Stimulated activated memory B cell treated with anti-CD40 and anti-IgM and Interleukin-4, amounts not matched to agents 10 μg/mL and 1 μg/mL and 100 μg/mL, for 72 hours (primary cell): Measurements from ENCODE around the gene GLRX.
"Not testable (repeated sequence)": the region's sequence is repeated elsewhere in the genome, so short reads cannot be mapped to it uniquely, and the experiment has no call there.

Experiments
- ATAC-seq: fragments of 150-1000 bp; cut with Tn5 transposase; 2 replicates; pipeline ENCODE4 v1.10.0; 2021
- H3K27ac Mint-ChIP-seq: one replicate; pipeline ENCODE4 v1.8.0; 2022; ENCODE audit warnings: mild to moderate bottlenecking, mixed read lengths
- H3K27me3 Mint-ChIP-seq: one replicate; pipeline ENCODE4 v1.8.0; 2022; ENCODE audit warnings: mixed read lengths
- H3K36me3 Mint-ChIP-seq: one replicate; pipeline ENCODE4 v1.8.0; 2022; ENCODE audit warnings: mixed read lengths
- H3K4me1 Mint-ChIP-seq: one replicate; pipeline ENCODE4 v1.8.0; 2022; ENCODE audit warnings: mixed read lengths
- H3K4me3 Mint-ChIP-seq: one replicate; pipeline ENCODE4 v1.8.0; 2022; ENCODE audit warnings: mild to moderate bottlenecking, moderate library complexity, mixed read lengths
- H3K9me3 Mint-ChIP-seq: one replicate; pipeline ENCODE4 v1.8.0; 2022; ENCODE audit warnings: mixed read lengths

Gene GLRX

GRCh38 chr5:95824747-95825146, 2.2 kb upstream of the GLRX start:
- Mint-ChIP-seq H3K4me1 (peaks cover 37% of the 10 kb centered on the region), H3K9me3 (no peaks in the 10 kb centered on the region), H3K4me3 (no peak overlapping the region), H3K27ac (peak overlapping the region; percentile 76), H3K27me3 (no peaks in the 10 kb centered on the region), H3K36me3 (no peaks in the 10 kb centered on the region)
- ATAC-seq: no peak

GRCh38 chr5:95823738-95824609, 1.4 kb upstream of the GLRX start:
- H3K9me3 Mint-ChIP-seq: no peaks in the 10 kb centered on the region
- no peaks in the 10 kb centered on the region for H3K36me3 Mint-ChIP-seq
- peak; percentile 25 for ATAC-seq
- no peaks in the 10 kb centered on the region for H3K27me3 Mint-ChIP-seq
- peak overlapping the region; percentile 64 for H3K4me3 Mint-ChIP-seq
- peak overlapping the region; percentile 76 for H3K27ac Mint-ChIP-seq
- H3K4me1 Mint-ChIP-seq: peaks cover 43% of the 10 kb centered on the region

DNA sequence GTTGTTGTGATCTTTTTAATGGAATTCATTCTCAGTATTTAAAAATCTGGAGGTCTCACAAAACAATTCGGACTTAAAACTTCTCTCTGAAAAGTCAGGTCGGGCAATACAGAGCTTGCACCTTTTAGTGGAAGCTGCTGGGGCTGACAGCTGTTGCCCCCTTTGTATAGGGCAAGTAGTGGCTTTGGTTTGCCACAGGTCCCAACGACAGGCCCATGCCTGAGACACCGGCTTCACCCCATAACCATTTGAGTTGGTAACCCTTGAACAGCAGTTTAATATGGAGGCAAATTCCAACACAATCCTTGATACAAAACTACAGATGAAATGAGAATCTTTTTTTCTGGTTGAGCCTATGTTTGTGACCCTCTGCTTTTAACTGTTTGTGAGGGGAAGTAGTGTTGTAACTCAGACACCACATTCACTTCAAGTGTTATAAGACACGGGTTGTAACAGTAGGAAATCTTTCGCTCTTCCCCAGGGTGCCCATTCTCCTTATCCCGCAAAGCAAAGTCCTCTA, 752 bp upstream of the GLRX start:
- Mint-ChIP-seq H3K4me3 (peak overlapping the region; percentile 93), H3K27me3 (no peaks in the 10 kb centered on the region), H3K27ac (peak overlapping the region; percentile 76), H3K36me3 (no peaks in the 10 kb centered on the region), H3K4me1 (peaks cover 50% of the 10 kb centered on the region), H3K9me3 (no peaks in the 10 kb centered on the region)
- ATAC-seq: no peak

DNA sequence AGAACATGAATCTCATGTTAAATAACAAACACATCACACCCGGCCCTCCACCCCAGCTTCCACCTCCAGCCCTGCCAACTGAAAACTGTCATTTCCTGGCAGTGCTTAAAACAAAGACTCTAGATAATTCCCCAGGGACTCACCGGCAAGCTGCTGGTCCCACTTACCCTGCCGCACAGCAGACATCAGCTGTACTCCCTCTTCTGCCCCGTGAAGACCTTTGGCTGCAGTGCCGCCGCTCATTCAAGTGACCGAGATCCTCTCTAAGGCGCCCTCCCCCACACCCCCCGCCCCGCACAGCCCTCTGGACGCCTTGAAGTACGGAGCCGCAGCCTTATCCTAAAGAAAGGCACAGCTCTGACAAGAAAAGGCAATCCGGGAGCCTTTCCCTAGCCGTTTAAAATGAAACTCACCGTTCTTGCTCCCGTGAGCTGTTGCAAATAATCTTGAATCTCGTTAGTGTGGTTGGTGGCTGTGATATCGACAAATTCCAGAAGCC, 434 bp downstream of the GLRX start:
- no peaks in the 10 kb centered on the region for H3K27me3 Mint-ChIP-seq
- H3K4me1 Mint-ChIP-seq: peaks cover 60% of the 10 kb centered on the region
- H3K36me3 Mint-ChIP-seq: no peaks in the 10 kb centered on the region
- peak overlapping the region; percentile 93 for H3K4me3 Mint-ChIP-seq
- ATAC-seq: peak; percentile 86
- H3K27ac Mint-ChIP-seq: peak overlapping the region; percentile 76
- H3K9me3 Mint-ChIP-seq: no peaks in the 10 kb centered on the region

- peak; percentile 71 for ATAC-seq
- Mint-ChIP-seq H3K27ac (peak overlapping the region; percentile 76), H3K4me3 (peak overlapping the region; percentile 93), H3K36me3 (peaks cover 2% of the 10 kb centered on the region), H3K27me3 (no peaks in the 10 kb centered on the region), H3K4me1 (peaks cover 63% of the 10 kb centered on the region), H3K9me3 (no peaks in the 10 kb centered on the region)
These were observed 1.2 kb downstream of the GLRX start for GRCh38 chr5:95821110-95822021.

DNA sequence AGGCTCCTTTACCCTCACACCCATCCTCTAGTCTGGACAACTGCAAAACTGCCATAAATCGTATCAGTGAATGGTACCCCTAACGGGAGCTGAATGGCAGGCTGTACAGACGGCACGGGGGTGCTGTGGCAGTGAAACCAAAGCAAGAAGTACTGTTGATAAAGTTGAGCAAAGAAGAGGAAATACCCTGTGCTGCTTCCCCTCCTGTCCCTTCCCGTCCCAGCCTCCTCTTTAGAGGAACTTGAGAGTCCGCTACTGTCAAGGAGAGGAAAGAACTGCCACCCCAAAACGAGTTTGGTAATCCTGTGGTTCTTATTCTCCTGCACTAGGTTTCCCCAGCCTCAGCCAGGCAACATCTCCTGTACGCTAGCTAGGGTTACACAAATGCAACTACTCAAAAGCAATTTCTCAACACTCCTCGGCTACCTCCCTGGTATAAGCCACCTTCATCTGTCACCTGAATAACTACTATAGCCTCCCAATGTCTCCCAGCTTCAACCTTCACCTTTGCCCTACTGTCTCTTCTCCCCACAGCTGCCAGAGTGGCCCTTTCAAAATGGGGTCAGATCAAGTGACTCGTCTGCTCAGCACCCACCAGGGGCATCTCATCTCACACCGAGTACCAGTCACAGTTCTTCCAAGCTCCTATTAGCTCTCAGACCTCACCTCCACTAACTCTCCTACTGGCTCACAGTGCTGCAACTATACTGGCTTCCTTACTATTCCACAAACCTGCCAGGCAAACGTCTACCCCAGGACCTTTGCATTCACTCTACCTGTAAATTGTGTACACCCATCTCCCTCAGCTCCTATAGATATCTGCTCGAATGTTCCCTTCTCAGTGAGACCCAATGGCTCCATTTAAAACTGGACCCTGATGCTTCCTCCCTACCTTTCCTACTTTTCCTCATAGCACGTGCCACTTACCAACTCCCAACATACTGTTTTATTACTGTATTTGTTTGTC, 4.1 kb downstream of the GLRX start:
- Mint-ChIP-seq H3K4me3 (peak overlapping the region; percentile 71), H3K9me3 (no peaks in the 10 kb centered on the region), H3K27me3 (no peaks in the 10 kb centered on the region), H3K36me3 (peaks cover 17% of the 10 kb centered on the region), H3K4me1 (peaks cover 63% of the 10 kb centered on the region), H3K27ac (peak overlapping the region; percentile 76)
- ATAC-seq: peak; percentile 46

DNA sequence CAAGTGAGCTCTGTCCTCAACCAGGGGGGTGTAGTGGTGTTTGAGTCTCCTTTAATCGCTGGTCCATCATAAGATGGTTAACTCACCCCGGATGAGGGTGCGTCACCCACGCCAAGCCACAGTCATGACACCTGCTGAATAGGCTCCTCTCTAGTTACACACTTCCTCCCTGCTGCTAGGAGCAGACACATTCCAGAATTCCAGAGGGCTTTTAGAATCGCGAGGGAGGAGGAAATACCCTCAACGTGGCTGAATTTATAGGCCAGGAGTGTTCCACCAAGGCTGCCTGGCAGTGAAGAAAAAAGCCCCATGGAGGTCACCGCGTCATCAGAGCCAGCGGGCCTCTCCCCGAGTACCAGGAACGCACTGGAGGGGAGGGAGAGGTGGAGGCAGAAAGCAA, 5.1 kb downstream of the GLRX start:
- Mint-ChIP-seq H3K36me3 (peaks cover 23% of the 10 kb centered on the region), H3K27me3 (no peaks in the 10 kb centered on the region), H3K4me3 (peak overlapping the region; percentile 57), H3K9me3 (no peaks in the 10 kb centered on the region), H3K4me1 (peaks cover 57% of the 10 kb centered on the region), H3K27ac (peak overlapping the region; percentile 76)
- no peak for ATAC-seq

DNA sequence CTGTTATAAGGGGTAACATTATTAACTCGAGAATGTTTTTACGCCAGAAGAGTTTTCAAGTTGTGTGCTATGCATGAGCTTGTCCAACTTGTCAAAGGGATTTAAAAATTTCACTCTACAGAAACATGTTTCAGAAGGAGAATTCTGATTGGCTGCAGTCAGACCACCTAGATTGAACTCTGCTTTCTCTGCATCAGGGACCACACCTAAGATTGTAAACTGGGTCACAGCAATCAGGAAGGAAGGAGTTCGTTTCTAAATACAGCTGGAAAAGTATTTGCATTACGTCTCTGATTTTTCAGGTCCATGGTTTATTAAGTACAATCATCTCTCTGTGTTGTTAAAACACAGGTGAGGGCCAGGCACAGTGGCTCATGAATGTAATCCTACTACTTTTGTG, 5.8 kb downstream of the GLRX start:
- no peaks in the 10 kb centered on the region for H3K9me3 Mint-ChIP-seq
- peaks cover 62% of the 10 kb centered on the region for H3K4me1 Mint-ChIP-seq
- peaks cover 24% of the 10 kb centered on the region for H3K36me3 Mint-ChIP-seq
- ATAC-seq: no peak
- no peak overlapping the region for H3K4me3 Mint-ChIP-seq
- no peaks in the 10 kb centered on the region for H3K27me3 Mint-ChIP-seq
- peak overlapping the region; percentile 76 for H3K27ac Mint-ChIP-seq

- H3K9me3 Mint-ChIP-seq: no peaks in the 10 kb centered on the region
- no peak for ATAC-seq
- peaks cover 62% of the 10 kb centered on the region for H3K4me1 Mint-ChIP-seq
- H3K27ac Mint-ChIP-seq: peak overlapping the region; percentile 36
- peaks cover 27% of the 10 kb centered on the region for H3K36me3 Mint-ChIP-seq
- H3K27me3 Mint-ChIP-seq: no peaks in the 10 kb centered on the region
- H3K4me3 Mint-ChIP-seq: no peak overlapping the region
These were observed 6.2 kb downstream of the GLRX start for GRCh38 chr5:95816341-95816740.

- no peak for ATAC-seq
- H3K36me3 Mint-ChIP-seq: peaks cover 27% of the 10 kb centered on the region
- H3K4me3 Mint-ChIP-seq: no peak overlapping the region
- no peaks in the 10 kb centered on the region for H3K27me3 Mint-ChIP-seq
- peak overlapping the region; percentile 36 for H3K27ac Mint-ChIP-seq
- peaks cover 67% of the 10 kb centered on the region for H3K4me1 Mint-ChIP-seq
- H3K9me3 Mint-ChIP-seq: no peaks in the 10 kb centered on the region
These were observed 7.3 kb downstream of the GLRX start for GRCh38 chr5:95815155-95815729.

GRCh38 chr5:95813035-95813434, 9.5 kb downstream of the GLRX start:
- not testable (repeated sequence) for H3K27me3 Mint-ChIP-seq, H3K9me3 Mint-ChIP-seq, H3K4me3 Mint-ChIP-seq, H3K27ac Mint-ChIP-seq, ATAC-seq
- Mint-ChIP-seq H3K4me1 (peaks cover 74% of the 10 kb centered on the region), H3K36me3 (peaks cover 27% of the 10 kb centered on the region)

DNA sequence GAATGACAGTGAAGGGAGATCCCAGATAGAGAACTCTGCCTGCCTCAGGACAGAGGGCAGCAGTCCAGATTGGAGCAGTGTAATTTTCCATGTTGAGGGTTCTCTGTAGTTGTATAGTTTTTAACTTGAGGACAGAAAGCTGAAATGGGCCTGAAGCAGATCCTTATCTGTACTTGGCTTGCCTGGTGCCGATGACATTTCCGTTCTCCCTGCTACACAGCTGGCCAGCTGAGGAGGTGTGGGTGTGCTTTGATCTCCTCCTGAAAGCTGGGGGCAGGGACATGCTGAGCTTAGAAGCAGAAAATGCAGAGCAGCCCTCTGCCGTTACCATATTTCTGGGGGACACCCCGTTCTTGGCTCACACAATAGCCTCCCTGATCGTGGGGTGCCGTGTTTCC, 10.5 kb downstream of the GLRX start:
- Mint-ChIP-seq H3K9me3 (no peaks in the 10 kb centered on the region), H3K36me3 (peaks cover 27% of the 10 kb centered on the region), H3K27me3 (no peaks in the 10 kb centered on the region), H3K27ac (peak overlapping the region; percentile 90), H3K4me1 (peaks cover 70% of the 10 kb centered on the region), H3K4me3 (no peak overlapping the region)
- ATAC-seq: no peak

DNA sequence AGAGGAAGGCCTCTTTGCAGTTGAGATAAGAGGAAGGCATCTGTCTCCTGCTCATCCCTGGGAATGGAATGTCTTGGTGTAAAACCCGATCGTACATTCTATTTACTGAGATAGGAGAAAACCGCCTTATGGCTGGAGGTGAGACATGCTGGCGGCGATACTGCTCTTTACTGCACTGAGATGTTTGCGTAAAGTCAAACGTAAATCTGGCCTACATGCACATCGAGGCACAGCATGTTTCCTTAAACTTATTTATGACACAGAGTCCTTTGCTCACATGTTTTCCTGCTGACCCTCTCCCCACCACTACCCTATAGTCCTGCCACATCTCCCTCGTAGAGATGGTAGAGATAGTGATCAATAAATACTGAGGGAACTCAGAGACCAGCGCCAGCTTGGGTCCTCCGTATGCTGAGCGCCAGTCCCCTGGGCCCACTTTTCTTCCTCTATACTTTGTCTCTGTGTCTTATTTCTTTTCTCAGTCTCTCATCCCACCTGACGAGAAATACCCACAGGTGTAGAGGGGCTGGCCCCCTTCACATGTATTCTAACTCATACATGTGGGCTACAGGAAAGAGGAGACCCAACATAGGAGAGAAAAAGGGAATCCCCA, 11.0 kb downstream of the GLRX start:
- H3K27ac Mint-ChIP-seq: peak overlapping the region; percentile 90
- H3K36me3 Mint-ChIP-seq: peaks cover 27% of the 10 kb centered on the region
- not testable (repeated sequence) for H3K4me3 Mint-ChIP-seq, ATAC-seq, H3K9me3 Mint-ChIP-seq, H3K27me3 Mint-ChIP-seq
- H3K4me1 Mint-ChIP-seq: peaks cover 70% of the 10 kb centered on the region

- not testable (repeated sequence) for H3K9me3 Mint-ChIP-seq, ATAC-seq, H3K4me3 Mint-ChIP-seq, H3K27me3 Mint-ChIP-seq
- peaks cover 65% of the 10 kb centered on the region for H3K4me1 Mint-ChIP-seq
- H3K36me3 Mint-ChIP-seq: peaks cover 22% of the 10 kb centered on the region
- H3K27ac Mint-ChIP-seq: peak overlapping the region; percentile 90
These were observed 11.5 kb downstream of the GLRX start for GRCh38 chr5:95811126-95811423.
